NAMALWA (cell line): ENCODE measurements around the gene SEC61A1.

Source experiments
- DNase-seq: peaks from one replicate; pipeline ENCODE4 v3.0.0-alpha.2; 2015; ENCODE audit warnings: low spot score

SEC61A1 gene

DNA sequence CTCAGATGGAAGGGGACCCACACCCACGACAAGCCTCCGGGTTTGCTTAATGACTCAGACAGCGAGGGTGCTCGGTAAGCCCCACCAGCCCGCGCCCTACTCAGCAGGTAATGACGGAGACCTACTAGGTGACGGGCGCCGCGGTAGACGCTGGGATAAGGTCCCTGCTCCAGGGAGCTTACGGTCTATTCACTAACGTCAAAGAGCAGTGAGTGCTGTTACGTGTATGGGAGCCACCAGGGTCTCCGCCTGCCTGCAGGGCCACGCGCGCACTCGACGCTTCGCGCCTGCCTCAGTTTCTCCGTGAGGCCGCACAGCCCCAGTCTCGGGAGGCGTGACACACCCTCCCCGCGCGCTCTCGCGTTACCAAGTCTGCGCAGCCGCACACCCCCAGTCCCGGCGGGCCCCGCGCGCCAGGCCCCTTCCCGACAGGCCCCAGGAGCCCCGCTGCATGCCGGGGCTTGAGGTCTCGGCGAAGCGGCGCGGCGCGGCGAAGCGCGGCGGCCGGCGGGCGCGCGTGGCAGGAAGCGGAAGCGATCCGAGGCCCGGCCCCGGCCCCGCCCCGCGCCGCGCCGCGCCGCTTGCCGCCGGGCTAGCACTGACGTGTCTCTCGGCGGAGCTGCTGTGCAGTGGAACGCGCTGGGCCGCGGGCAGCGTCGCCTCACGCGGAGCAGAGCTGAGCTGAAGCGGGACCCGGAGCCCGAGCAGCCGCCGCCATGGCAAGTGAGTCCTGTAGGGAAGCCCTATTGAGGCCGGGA lies at the start of gene SEC61A1:
SEC61A1 (plus strand) TSS at position 601 of the 758 bp plus-strand sequence; CDS start at position 717, 116 bp downstream.
- DNase-seq = peak; percentile 95

DNA sequence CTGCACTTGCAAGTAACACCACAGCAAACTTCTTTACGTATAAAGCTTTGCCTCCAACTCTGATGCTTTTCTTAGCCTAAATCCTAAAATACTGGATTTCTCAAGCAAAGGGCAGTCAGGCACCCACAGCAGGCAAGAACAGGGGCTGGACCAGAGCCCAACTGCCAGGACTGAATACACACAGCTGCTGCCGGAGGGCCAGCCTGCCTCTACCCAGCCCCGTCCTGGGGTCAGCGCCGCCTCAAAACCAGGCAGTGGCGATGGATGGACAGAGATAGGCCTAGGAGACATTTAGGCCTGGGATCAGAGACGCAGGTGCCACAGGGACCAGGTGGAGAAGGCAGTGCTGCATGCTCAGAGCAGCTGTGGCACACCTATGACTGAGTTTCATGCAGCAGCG lies 47.6 kb upstream of the SEC61A1 start:
- no peak for DNase-seq

DNA sequence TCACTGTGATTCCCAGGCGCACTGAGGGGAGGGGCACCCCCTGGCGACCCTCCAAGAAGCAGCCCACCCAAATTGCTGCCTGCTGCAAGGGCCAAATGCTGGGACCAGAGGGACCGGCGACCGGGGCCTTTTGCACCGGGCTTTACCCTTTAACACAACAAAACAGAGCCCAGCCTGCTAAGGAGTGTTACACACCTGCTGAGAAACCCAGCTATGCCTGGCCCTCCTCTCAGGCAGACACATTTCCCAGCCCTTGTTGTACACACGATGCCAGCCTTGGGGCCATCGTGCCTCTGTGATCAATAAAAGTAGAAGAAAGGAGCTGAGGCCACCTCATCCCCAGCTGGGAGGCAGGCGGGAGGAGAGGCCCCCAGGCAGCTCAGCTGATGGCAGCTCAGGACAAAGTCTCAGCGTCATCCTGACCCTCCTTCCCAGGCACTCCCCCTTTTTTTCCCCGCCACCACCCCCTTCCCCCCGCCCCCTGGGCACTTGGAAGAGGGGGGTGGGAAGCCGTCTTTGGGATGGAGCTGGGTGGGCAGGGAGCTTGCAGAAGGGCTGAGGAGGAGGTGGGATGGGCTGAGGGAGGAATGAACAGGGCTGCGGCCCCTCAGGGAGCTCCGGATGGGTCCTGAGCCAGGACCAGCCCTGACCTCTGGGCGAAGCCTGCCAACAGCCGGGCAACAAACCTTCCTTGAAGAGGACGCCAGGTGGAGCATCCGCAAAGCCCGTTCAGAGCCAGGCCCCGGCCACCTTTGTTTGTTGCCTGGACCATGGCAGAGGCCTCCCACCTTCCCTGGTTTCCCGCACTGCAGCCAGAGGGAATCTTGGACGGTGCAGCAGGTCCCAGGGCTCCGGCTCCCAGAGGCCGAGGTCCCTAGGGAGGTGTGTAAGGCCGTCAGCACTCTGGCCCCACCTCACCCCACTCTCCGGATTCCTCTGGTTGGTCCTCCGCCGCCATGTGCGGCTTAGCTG lies 45.9 kb upstream of the SEC61A1 start:
- no peak for DNase-seq

DNA sequence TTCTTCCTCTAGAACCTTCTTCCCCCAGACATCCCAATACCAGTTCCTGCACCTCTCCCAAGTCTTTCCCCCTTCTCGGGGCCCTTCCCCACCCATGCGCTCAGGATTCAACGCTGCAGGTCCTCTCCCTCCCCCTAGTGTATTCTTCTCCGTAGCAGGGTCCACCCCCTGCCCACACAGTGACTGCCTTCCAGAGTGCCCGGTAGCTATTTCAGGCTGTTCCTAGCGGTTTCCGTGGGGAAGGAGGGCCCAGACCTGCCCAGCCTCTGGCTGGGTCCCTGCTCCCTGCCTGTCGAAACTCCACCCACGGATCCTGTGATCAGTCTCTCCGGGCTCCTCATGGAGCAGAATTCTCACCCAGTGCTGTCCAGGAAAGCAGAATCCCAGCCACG lies 45.2 kb upstream of the SEC61A1 start:
- DNase-seq = no peak

DNA sequence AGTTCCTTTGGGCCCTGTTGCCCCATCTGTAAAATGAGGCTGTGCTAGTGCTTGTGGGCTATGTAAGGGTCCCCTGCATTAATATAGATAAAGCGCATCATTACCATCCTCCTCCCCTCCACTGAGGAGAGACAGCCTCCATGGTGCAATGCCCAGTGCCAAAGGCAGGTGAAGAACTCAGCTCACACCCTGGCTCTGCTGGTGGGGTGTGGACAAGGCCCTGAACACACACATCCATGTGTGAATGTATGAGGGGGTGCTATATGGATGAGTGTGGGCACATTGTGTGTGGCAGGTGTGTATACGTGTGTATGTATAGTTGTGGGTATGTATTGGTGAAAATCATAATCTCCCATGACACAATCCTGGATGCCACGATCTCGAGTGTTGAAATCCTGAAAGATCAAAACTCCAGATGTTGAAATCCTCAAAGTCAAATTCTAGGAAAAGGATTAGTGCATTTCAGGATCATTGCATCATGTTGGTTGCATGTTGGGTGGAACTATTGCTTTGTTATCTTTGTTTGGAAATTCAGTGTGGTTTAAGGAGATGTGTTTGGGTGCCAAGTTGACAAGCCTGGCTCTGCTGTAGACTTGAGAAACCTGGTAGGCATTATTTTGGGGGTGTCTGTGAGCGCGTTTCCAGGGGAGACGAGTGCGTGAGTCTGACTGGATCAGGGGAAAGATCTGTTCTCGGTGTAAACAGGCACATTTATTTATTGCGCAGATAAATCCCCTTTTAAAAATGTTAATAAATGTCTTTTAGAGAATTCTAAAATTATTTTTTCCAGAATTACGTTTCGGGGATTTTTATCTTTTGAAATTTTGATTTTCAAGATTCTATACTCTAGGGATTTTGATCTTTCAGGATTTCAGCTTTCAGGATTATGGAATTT lies 42.0 kb upstream of the SEC61A1 start:
- no peak for DNase-seq

DNA sequence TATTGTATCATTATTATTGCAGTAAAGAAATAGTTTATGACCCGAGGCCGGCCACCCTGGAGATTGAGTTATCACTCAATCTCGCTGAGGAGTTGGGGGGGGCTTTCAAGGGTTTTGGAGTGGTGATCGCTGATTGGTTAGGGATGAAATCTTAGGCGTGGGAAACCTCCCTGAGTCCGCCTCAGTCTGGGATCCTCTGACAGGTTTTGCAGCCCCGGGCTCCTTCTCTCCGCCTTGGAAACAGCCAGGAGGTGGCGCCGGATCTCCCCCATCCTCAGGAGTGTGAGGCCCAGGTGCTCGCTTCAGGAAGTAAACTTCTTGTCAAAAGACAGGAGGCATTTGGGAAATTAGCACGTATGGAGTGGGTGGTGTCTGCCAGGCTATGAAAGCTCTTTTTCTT lies 41.1 kb upstream of the SEC61A1 start:
- DNase-seq = peak; percentile 20

DNA sequence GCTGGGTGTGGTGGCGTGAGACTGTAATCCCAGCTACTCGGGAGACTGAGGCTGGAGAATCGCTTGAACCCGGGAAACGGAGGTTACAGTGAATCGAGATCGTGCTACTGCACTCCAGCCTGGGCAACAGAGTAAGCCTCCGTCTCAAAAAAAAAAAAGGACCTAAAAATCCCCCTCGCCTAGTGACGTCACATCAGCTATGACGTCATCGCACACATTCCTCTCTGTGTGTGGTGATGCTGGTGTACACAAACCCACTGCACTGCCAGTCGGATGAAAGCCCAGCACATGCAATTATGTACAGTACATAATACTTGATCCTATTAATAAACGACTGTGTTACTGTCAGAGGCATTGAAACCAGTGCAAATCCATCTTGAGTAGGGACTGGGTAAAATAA lies 40.2 kb upstream of the SEC61A1 start:
- no peak for DNase-seq

DNA sequence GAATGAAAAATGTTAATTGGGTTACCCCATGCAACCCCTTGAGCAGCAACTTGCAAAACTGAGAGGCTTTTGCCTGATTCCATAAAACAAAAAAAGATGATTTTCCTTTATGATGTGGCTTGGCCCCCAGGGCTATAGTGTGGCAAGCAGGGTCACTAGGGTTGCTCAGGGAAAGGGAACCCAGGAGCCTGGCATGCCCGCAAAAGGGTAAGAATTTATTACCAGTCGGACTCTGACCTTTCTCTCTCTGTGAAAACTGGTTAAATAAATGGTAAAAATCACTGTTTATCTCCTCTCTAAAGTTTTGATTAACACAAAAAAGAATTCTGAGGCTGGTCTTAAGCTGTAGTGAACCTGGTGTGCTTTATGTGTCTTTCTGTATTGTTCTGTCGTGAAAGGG lies 37.7 kb upstream of the SEC61A1 start:
- DNase-seq = no peak

DNA sequence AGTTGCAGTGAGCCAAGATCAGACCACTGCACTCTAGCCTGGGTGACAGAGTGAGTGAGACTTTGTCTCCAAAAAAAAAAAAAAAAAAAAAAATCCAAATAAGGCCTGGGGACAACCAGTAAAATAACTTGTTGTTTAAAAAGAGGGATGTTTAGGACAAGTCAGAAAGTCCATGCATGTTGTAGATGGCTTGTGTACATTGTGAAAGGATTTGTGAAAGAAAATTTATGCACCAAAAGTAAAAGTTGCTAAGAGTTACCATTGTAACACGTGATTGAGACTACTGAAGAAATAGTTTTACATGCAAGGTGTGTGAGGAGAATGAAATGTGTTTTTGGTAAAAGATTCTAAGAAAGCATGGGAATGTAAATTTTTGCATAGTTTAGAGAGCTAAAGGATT lies 35.7 kb upstream of the SEC61A1 start:
- DNase-seq = no peak

DNA sequence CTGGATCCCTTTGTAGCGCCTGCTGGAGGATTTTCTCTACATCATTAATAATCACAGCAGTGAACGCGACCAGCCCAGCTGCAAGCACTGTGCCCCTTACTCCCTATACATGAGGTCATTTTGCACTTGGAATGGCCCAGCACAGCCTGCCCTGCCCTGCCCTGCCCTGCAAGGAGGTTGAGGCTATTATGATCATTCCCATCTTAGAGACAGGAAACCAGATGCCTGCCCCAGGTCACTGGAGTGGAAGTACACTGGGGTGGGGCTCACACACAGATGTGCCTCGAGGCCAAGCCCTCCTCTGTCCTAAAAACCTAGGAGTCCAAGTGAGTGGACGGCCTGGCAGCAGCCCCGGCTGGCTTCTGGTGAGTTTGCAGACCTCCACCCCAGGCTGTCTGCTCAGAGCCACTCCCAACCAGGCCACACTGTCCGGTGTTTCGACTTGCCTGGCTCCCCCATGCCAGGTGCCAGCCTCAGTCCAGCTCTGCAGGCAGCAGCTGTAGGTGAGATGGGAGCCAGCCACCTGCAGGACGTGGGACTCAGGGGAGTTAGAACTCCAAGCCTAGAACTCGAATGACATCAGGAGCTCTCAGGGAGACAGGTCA lies 30.4 kb upstream of the SEC61A1 start:
- DNase-seq = no peak

DNA sequence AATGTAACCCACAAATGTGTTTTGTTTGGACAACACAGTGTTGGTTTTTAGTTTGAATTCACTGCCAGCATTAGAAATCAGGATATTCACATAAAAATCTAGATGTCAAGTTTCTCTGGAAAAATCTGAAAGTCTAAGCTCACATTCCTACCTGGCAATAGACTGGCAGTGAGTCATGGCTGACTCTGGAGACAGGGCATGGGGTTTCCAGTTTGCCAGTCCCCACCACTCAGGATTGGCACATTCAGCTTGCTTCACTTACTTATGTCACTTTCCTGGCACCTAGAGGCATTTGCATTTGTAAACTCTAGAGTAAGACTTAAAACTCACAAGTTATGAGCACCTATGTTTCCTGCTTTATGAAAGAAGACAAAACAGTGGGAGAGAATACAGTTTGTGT lies 19.1 kb upstream of the SEC61A1 start:
- DNase-seq = no peak

DNA sequence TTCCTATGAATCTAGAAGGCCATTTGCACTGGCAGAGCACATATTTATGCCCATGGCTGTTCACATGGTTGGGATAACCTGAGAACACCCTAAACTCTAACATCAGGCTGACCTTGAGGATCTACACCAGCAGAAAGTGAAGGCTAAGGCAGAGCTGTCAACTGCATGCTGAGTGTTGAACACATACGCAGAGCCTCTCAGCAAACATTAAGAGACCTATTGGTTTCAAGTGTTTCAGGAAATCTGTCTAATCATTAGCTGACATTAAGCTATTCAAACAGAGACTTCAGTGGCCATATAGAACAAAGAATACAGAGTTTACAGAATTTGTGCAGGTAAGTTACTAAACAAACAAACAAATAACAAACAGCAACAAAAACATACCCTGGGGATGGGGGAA lies 16.1 kb upstream of the SEC61A1 start:
- DNase-seq = no peak

DNA sequence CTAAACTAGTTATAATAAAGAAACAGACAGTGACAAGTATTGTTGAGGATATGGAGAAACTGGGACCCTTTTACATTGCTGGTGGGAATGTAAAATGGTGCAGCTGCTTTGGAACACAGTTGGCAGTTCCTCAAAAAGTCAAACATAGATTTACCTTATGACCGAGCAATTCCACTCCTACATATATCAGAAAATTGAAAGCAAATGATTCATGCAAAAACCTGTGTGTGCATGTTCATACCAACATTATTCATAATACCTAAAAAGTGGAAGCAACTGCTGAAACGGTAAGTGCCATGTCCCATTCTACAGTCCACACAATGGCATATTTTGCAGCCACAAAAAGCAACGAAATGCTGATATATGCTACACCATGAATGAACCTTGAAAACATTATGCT lies 12.2 kb upstream of the SEC61A1 start:
- DNase-seq = no peak

DNA sequence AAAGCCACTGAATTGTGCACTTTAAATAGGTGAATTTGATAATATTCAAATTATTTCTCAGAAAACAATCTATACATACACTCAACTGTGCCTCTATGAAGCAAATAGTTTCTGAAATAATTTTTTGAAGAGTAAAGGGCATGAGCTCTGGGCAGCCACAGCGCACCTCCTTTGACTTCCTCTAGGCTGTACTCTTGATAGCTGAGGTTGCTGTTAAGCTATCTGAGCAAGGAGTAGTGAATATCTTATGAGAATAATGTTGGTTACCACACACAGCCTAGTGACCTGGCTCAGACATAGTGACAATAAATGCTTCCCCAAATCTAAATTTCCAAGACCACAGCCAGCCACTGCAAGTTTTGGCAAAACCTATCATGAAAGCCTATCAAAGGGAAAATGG lies 11.6 kb upstream of the SEC61A1 start:
- no peak for DNase-seq

DNA sequence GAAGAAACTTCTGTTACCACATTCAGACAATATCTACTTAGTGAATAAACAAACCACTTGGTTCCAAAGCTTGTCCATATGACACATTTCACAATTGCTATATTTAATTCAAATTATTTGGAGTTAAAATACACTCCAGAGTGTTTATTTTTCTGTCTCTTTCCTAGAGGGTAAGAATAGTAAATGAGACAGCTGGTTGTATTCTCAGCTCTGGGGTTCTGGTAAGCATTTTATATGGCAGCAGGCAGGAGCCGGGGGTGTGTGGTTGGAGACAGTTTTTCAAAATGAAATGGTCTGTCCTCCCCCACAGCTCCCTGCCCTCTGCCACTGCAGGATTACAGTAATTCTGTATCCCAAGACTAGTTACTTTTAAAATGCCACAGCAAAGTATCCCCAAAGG lies 10.9 kb upstream of the SEC61A1 start:
- DNase-seq = no peak

DNA sequence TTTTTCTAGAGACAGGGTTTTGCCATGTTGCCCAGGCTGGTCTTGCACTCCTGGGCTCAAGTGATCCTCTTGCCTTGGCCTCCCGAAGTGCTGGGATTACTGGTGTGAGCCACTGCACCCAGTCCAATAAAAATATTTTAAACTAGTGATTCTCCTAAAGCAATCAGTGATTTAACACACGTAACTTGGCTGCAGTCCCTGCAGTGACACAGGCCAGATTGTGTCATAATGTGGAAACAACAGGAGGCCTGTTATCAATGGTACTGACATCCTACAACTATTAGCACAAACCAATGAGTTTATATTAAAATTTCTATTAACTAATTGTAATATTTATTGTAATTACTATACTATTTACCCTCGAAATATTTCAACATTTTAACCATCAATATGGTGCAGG lies 1.6 kb upstream of the SEC61A1 start:
- no peak for DNase-seq

DNA sequence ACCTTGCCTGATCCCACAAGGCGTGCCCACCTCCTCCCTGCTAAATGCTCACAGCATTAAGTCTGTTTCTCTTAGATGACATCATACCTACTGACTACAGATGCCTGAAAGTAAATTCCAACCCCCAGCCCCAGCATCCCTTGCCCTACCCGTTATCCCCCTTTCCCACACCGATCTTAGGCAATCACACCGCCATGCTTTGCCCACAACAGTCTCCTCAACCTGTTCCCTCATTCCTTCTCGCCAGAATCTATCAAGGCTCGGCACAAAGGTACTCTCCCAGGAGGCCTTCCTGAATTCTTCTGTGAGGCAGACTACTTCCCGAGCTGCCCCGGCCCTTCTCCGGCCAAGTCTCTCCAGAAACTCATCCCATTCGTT lies 789 bp upstream of the SEC61A1 start:
- no peak for DNase-seq

DNA sequence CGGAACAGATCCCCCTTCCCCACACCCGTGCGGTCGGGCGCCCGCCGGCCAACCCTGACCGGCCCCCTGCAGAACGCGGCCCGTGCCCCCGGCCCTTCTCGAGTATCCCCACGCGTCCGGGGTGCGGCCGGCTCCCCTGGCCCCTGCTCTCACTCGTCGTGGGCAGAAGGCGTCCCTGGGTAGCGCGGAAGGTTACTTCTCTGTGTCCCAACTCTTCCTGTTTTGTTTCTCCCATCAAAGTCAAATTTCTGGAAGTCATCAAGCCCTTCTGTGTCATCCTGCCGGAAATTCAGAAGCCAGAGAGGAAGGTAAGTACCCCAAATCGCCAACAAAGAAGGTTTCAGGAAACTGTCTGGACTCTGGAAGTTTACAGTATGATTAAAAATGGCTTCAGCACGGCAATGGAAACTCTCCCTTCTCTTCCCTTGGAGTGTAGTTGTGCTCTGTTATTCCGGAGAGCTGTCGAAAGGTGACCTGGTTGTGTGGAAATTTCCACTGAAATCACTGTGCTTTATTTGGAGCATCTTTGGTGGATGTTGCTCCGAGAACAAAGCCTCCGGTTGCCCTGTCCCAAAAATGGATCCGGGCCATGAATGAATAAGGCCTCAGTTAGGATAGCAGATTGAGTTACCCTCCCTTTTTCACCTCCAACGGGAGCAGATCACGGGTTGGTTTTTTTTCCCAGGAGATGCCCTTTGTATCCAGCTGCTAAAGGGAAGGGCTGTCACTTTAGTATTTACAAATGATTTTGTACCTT lies 536 bp downstream of the SEC61A1 start:
- peak; percentile 44 for DNase-seq

DNA sequence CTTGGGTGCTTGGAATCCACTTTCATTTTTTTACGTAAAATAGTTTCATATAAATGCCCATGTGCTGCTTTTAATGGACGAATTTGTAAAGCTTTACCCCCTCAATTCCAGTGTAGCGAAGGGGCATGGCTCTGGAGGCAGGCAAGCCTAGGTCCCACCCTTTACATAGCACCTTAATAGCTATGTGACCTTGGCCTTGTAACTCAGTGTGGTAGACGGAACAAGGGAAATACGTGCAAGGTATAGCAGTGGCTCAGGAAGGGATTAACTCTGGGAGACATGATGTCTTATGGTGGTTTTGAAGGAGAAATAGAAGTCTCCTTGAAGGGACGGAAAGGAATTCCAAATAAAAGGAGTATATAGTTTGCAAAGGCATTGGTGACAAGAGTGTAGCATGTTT lies 1.4 kb downstream of the SEC61A1 start:
- no peak for DNase-seq

DNA sequence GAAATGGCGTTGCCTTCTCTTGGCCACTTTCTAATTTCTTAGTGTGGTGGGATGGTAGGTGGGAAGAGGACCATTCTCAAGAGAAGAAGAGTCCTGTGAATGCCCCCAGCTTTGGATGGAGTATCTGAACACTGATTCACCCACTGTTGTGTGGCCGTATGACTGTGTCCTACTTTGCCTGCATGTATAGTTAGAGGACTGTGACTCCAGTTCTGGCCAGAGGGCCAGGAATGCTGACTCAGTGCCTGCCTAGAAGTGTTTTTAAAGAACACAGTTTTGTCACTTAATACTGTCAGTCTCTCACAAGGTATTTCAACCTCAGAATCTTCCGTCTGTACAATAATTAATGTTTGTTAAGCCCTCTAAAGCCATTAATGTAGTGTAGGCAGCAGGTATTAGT lies 2.1 kb downstream of the SEC61A1 start:
- no peak for DNase-seq

DNA sequence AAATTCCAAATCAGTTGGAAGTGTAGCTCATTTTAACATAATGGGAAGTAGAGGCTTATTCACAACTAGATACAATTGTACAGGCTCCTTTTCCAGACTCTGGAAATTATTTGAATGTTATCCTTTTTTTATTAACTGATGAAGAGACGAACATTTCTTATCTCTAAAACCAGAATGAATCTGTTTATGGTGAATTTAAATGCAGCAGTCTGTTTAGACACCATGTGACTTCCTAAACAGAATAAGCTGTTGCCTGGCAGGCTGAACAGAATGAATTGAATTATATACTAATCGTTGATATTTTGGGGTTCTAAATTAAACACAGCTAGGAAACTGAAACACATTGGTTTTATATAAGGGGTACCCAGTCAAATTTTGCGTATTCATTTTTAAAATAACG lies 4.0 kb downstream of the SEC61A1 start:
- no peak for DNase-seq
